Stomach (tissue), 4 donors: ENCODE data around the gene GJA8.

ENCODE experiments used
- POLR2A ChIP-seq, 4 donors: fragments of 450-650 bp; IDR thresholded peaks; one replicate each; pipeline ENCODE4 v1.6.1; 2016; ENCODE audit warnings: antibody characterized with exemption in 4 of 4, control low read depth in 2 of 4, mild to moderate bottlenecking in 1 of 4, moderate library complexity in 1 of 4
- POLR2AphosphoS5 ChIP-seq, 3 donors: sonication (generic); formaldehyde crosslinking; IDR thresholded peaks; one replicate each; pipeline ENCODE4 v1.6.1; 2016; ENCODE audit warnings: antibody characterized with exemption in 3 of 3
- TF ChIP-seq, protein P1 (sequence below), 7 experiments: fragments of 450-650 bp in 4 of 7; fragments of 200-600 bp in 3 of 7; sonication (generic) in 3 of 7; IDR thresholded peaks; one replicate each; pipeline ENCODE4 v1.5.1; 2016 to 2019; ENCODE audit warnings: antibody characterized with exemption in 7 of 7, control low read depth in 2 of 7, mild to moderate bottlenecking in 1 of 7

DNA sequence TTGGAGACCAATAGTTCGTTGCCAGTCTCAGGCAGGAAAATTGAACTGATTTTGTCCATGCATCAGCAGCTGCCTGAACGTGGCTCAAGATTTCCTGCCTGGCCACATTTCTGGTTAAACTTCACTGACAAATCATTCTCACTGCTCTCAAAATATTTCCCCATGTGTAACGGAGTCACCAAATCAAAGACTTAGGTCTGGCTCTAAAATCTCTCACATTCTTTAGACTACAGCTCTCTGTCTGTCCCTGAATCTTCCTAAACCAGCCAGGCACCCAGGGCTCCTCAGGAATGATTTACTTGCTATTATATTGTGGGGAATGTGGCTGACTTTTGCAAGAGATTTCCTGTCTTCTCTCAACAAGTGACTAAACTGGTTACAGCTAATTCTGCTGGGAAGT is 49.2 kb upstream of the GJA8 start:
- TF ChIP-seq, protein P1, sequence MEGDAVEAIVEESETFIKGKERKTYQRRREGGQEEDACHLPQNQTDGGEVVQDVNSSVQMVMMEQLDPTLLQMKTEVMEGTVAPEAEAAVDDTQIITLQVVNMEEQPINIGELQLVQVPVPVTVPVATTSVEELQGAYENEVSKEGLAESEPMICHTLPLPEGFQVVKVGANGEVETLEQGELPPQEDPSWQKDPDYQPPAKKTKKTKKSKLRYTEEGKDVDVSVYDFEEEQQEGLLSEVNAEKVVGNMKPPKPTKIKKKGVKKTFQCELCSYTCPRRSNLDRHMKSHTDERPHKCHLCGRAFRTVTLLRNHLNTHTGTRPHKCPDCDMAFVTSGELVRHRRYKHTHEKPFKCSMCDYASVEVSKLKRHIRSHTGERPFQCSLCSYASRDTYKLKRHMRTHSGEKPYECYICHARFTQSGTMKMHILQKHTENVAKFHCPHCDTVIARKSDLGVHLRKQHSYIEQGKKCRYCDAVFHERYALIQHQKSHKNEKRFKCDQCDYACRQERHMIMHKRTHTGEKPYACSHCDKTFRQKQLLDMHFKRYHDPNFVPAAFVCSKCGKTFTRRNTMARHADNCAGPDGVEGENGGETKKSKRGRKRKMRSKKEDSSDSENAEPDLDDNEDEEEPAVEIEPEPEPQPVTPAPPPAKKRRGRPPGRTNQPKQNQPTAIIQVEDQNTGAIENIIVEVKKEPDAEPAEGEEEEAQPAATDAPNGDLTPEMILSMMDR (IDR thresholded peaks at IDR 0.05): no peak
- no peak for TF ChIP-seq POLR2A (IDR thresholded peaks at IDR 0.05)
- TF ChIP-seq POLR2AphosphoS5 (IDR thresholded peaks at IDR 0.05): no peak
